Measurements from ENCODE around the gene MUC5B. TPM values are rescaled to one million over a fixed set of nuclear protein-coding genes. Genes with fewer than 3 reads are reported as not detected.

The MUC5B gene
- total RNA-seq, 2 experiments from 2014 or later, result not detected

DNA sequence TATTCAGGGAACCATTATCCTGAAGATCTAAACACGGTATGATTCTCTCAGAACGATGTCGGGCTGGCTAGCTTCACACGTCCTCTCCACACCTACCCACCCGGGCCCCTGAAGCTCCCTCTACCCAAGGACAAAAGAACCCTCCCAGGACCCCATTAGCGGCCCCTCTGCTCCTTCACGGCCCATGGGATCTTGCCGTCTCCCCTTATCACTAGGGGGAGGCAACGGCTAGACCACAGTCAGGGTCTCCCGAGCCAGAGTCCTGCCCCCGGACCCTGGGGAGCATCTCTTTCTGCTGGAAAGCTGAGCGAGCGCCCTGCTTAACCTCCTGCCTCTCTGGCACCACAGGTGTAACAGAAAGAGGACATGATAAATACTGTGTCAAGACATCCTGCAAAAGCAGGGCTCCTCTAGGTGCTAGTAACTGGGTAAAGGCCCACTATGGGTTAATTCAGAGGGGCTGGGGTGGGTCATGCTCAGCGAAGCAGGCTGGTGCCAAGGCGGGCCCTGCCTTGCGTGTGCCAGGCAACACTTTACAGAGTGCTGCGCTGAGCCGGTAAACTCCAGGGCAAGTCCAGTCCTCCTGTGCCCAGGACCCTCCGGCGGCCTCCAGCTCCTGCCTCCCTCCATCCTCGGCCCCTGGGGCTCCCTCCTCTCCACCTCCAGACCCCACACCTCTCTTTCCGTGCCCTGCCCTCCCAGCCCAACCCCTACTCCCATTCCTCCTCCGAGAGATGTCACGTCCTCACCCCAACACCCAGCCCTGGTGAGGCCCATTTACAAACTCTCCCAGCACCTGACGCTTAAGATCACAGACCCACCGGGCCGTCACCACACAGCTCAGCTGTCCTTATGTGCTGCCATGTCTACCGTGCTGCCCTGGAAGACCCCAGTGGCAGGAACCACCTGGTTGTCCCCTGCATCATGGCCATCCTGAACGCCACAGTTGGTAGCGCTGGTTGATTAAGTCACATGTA is 83.6 kb downstream of the MUC5B start:
- ChIA-PET POLR2A (interaction anchor here (0.5 kb wide), 1 partner anchor 389 kb away, joined by 3 read pairs; no protein-coding TSS in a partner anchor), CTCF (no interaction called here)

- CTCF ChIA-PET, result no interaction called here
- POLR2A ChIA-PET, result interaction anchor here (0.5 kb wide), 1 partner anchor 389 kb away, joined by 3 read pairs; no protein-coding TSS in a partner anchor
Measured at GRCh38 chr11:1307163-1307870, 84.5 kb downstream of the MUC5B start.

DNA sequence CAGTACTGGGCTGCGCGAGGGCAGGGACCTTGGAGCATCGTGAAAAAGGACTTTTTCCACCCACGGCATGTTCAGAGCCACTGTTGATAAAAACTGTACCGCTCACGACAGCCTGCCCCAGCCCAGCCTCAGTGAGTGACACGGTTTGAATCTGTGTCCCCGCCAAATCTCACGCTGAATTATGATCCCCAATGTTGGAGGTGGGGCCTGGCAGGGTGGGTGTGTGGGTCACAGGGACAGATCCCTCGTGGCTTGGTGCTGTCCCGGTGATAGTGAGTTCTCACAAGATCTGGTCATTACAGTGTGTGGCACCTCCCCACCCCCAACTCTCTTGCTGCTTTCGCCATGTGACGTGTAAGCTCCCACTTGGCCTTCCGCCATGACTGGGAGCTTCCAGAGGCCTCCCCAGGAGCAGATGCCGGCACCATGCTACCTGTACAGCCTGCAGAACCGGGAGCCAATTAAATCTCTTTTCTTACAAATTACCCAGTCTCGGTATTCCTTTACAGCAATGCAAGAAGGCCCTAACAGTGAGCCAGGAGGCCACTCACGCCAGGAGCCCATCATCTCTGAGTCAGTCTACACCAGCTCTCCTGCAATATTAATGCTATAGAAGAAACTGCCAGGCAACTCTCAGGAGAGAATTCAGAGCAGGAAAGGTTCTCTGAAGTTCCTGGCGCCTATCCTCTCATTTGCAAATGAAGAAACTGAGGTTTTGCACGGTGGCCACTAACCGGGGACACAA is 85.3 kb downstream of the MUC5B start:
- ChIA-PET CTCF (no interaction called here), POLR2A (interaction anchor here (1.2 to 3.9 kb wide), 2 partner anchors 45 to 75 kb away, joined by 4 to 21 read pairs; no protein-coding TSS in a partner anchor)

- POLR2A ChIA-PET, result interaction anchor here (1.2 to 3.9 kb wide), 4 partner anchors 27 to 81 kb away, joined by 3 to 21 read pairs (median 4); partner anchors contain the start of gene BRSK2
- CTCF ChIA-PET, result interaction anchor here (1.4 kb wide), 1 partner anchor 74 kb away, joined by 5 read pairs; no protein-coding TSS in a partner anchor
Measured at GRCh38 chr11:1308743-1309497, 86.1 kb downstream of the MUC5B start.

DNA sequence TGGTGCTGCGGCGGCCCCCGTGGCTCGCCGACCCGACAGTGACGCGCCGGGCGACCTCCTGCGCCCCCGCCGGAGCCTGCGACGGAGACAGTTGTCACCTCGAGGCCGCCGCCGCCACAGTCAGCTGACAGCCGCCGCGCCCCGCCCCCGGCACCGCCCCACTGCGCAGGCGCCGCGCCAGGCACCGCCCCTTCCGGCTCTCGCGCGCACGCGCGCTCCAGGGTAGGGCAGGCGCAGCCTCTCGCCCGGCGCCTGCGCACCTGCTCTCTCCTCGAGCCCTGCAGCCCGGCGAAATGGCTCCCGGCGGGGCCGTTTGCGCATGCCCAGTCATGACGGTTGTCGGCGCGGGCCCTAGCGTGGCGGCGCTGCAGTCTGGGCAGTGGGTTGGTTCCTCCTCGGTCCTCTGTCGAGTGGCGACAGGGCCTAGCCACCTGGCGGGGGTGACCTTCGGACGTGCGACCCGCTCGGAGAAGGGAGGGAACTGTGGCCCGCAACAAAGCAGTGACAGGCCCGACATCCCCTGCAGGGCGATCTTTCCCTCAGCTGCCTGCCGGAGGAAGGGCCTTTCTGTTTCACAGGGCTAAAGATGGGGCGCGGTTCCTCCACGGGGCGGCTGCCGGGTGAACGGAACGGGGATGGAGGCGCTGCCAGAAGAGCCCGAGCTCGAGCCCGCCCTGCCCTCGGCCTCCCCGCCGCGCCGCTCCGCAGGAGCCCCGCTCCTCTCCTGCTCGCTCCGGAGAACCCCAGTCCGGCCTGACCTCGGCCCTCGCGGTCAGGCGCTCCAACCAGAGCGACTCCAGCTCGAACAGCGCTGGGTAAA is 86.8 kb downstream of the MUC5B start, which contains the start of gene TOLLIP:
Gene TOLLIP, minus strand, starts transcription at position 135 of the 820 bp plus-strand sequence. Its CDS starts 134 bp downstream, at position 1.
- CTCF ChIA-PET, result interaction anchor here (1.4 kb wide), 1 partner anchor 73 kb away, joined by 5 read pairs; no protein-coding TSS in a partner anchor
- POLR2A ChIA-PET, result interaction anchor here (0.6 to 3.9 kb wide), 5 partner anchors 26 to 467 kb away, joined by 3 to 21 read pairs (median 3); partner anchors contain the start of genes BRSK2 and TSPAN4

DNA sequence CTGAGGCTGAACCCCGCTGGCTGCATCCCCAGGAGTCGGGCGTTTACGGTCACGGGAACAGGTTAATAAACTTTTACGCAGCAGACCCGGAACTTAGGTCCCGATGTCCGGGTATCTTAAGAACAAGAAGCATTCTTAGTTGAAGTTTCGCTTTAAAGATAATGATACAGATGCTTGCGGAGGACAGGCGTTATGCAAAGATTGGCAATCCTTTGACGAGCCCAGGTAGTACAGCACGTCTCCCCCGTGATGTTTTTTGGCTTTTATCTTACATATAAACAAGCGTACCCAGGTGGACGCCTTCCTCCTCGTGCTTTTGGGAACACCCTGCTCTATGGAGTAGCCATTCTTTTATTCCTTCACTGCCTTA is 87.4 kb downstream of the MUC5B start:
- ChIA-PET CTCF (interaction anchor here (1.4 to 1.5 kb wide), 2 partner anchors 10 to 73 kb away, joined by 4 to 5 read pairs; no protein-coding TSS in a partner anchor), POLR2A (interaction anchor here (1.3 to 3.9 kb wide), 5 partner anchors 13 to 79 kb away, joined by 3 to 21 read pairs (median 4); partner anchors contain the start of gene BRSK2)

DNA sequence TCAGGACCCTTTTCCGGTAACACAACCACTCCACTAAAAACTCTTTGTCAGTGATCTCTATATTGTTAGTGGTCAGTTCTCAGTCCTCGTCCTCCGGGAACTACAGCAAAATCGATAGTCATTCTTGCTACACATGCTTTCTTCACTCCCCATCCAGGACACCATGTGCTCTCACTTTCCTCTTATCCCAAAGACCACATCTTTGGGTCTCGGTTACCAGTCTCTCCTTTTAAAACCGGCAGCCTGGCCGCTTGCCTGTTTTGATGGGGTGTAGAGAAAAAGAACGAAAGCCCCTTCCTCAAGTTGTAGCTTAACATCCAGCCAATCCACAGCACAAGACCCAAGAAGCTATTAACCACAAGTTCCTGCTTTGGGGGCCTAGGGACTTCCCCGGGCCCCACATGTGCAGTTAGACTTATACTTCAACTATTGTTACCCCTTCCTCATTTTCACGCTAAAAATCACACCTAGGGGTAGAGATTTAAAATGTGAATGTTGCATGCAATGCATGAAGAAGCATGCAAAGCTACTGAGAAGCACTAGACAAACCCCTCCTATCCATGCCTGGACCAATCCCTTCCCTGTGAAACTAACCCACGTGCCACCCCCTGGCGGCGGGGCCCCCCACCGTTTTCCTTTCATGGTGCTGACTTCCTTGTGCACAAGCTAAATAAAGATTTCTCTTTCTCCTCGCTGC is 88.1 kb downstream of the MUC5B start:
- CTCF ChIA-PET, result interaction anchor here (0.6 to 1.5 kb wide), 5 partner anchors 10 to 264 kb away, joined by 3 to 4 read pairs (median 3); no protein-coding TSS in a partner anchor
- POLR2A ChIA-PET, result interaction anchor here (0.6 to 3.9 kb wide), 4 partner anchors 12 to 72 kb away, joined by 3 to 21 read pairs (median 4); no protein-coding TSS in a partner anchor

Other genes with a start within 250 kb of the MUC5B start
- not detected for gene MUC6, start 186.3 kb upstream of the MUC5B start, total RNA-seq
- gene MUC2, start 148.2 kb upstream of the MUC5B start, total RNA-seq, result not detected
- gene MUC5AC, start 65.1 kb upstream of the MUC5B start, total RNA-seq, result not detected
- gene TOLLIP, start 86.6 kb downstream of the MUC5B start, total RNA-seq, result 10 to 100 TPM; 37.1 to 40.7 TPM
- gene BRSK2, start 166.9 kb downstream of the MUC5B start, total RNA-seq, result 1 to 10 TPM in 1 of 2 experiments, under 1 TPM in 1; 0.71 to 1.3 TPM